Germinal center (tissue), 1 donor: Measurements from ENCODE around the gene PCDHB16.
A peak's percentile ranks its signal among the peaks of the same experiment; 100 is the strongest.
"Not testable (repeated sequence)": the region's sequence is repeated elsewhere in the genome, so short reads cannot be mapped to it uniquely, and the experiment has no call there.

Experiments used
- DNase-seq: peaks from one replicate; pipeline ENCODE4 v3.0.0; 2012; ENCODE audit warnings: mixed read lengths, low spot score

PCDHB16 gene

GRCh38 chr5:141184117-141184855, 2.1 kb downstream of the PCDHB16 start:
- DNase-seq = not testable (repeated sequence)

GRCh38 chr5:141186897-141187512, 4.8 kb downstream of the PCDHB16 start, which contains the start of gene PCDHB9:
PCDHB9 (plus strand) TSS chr5:141187161; CDS start chr5:141187319, 158 bp downstream.
- DNase-seq = peak; percentile 34

GRCh38 chr5:141188682-141189081, 6.5 kb downstream of the PCDHB16 start:
- DNase-seq = not testable (repeated sequence)

GRCh38 chr5:141189131-141189530, 6.9 kb downstream of the PCDHB16 start:
- DNase-seq = not testable (repeated sequence)

GRCh38 chr5:141192110-141192725, 10.0 kb downstream of the PCDHB16 start, which contains the start of gene PCDHB10:
PCDHB10 (plus strand) TSS chr5:141192353; CDS start chr5:141192553, 200 bp downstream.
- DNase-seq = peak; percentile 32

- not testable (repeated sequence) for DNase-seq
Measured at GRCh38 chr5:141194332-141194731, 12.1 kb downstream of the PCDHB16 start.

- DNase-seq = no peak
Measured at GRCh38 chr5:141196363-141196762, 14.2 kb downstream of the PCDHB16 start.

GRCh38 chr5:141199359-141200235, 17.4 kb downstream of the PCDHB16 start, which contains the start of gene PCDHB11:
PCDHB11 (plus strand) TSS chr5:141199627; CDS start chr5:141199775, 148 bp downstream.
- no peak for DNase-seq

- not testable (repeated sequence) for DNase-seq
Measured at GRCh38 chr5:141201126-141201525, 18.9 kb downstream of the PCDHB16 start.

- DNase-seq = not testable (repeated sequence)
Measured at GRCh38 chr5:141201646-141202045, 19.5 kb downstream of the PCDHB16 start.

- DNase-seq = no peak
Measured at GRCh38 chr5:141208478-141208877, 26.3 kb downstream of the PCDHB16 start, which contains the start of gene PCDHB12. PCDHB12 (plus strand) TSS chr5:141208719; CDS start chr5:141208908, 189 bp downstream.

GRCh38 chr5:141210281-141210680, 28.1 kb downstream of the PCDHB16 start:
- not testable (repeated sequence) for DNase-seq

GRCh38 chr5:141210849-141211248, 28.7 kb downstream of the PCDHB16 start:
- DNase-seq = not testable (repeated sequence)

GRCh38 chr5:141213656-141214339, 31.6 kb downstream of the PCDHB16 start, which contains the start of gene PCDHB13:
PCDHB13 (plus strand) TSS chr5:141213919; CDS start chr5:141214124, 205 bp downstream.
- DNase-seq = not testable (repeated sequence)

GRCh38 chr5:141214583-141214982, 32.4 kb downstream of the PCDHB16 start:
- not testable (repeated sequence) for DNase-seq

GRCh38 chr5:141215504-141215903, 33.3 kb downstream of the PCDHB16 start:
- DNase-seq = not testable (repeated sequence)

- DNase-seq = not testable (repeated sequence)
Measured at GRCh38 chr5:141216035-141216434, 33.8 kb downstream of the PCDHB16 start.

- DNase-seq = no peak
Measured at GRCh38 chr5:141223112-141223783, 41.1 kb downstream of the PCDHB16 start, which contains the start of gene PCDHB14. PCDHB14 (plus strand) TSS chr5:141223343; CDS start chr5:141223506, 163 bp downstream.

- DNase-seq = not testable (repeated sequence)
Measured at GRCh38 chr5:141224844-141225243, 42.7 kb downstream of the PCDHB16 start.

- DNase-seq = not testable (repeated sequence)
Measured at GRCh38 chr5:141225421-141225820, 43.2 kb downstream of the PCDHB16 start.
